ENCODE measurements around the gene CEACAM19. TPM values are rescaled to one million over a fixed set of nuclear protein-coding genes. Genes with fewer than 3 reads are reported as not detected.

The CEACAM19 gene
- total RNA-seq, 1 experiment from 2014 or later = 3.5 TPM

GRCh38 chr19:44660081-44660480 lies 11.2 kb upstream of the CEACAM19 start:
- H4K20me1 ChIP-seq (ENCODE audit: control insufficient read depth, insufficient read depth, insufficient read length) = no peaks in the 10 kb centered on the region
- no peak overlapping the region for H2BK12ac ChIP-seq (ENCODE audit: insufficient read length, low read depth, low read length)
- no peak overlapping the region for H3K27ac Mint-ChIP-seq
- H3K79me2 ChIP-seq (ENCODE audit: insufficient read depth, low read length) = no peaks in the 10 kb centered on the region
- no peak overlapping the region for H3K56ac ChIP-seq (ENCODE audit: insufficient read length, low read depth, low read length)
- no peaks in the 10 kb centered on the region for H3K27me3 Mint-ChIP-seq (ENCODE audit: low read depth)
- H3K4me2 ChIP-seq (ENCODE audit: insufficient read depth, insufficient read length, low read length) = no peak overlapping the region
- no peak overlapping the region for H4K5ac ChIP-seq (ENCODE audit: insufficient read length, low read depth, low read length)
- H3K4me1 ChIP-seq (ENCODE audit: insufficient read depth, low read length) = no peaks in the 10 kb centered on the region
- H2AFZ ChIP-seq (ENCODE audit: low read length) = no peak overlapping the region
- H4K8ac ChIP-seq (replicated peaks; ENCODE audit: insufficient read length, low read depth, low read length) = no peak overlapping the region
- H2BK120ac ChIP-seq (ENCODE audit: low read depth, low read length, poor library complexity, severe bottlenecking) = no peak overlapping the region
- H2BK5ac ChIP-seq (ENCODE audit: insufficient read length, low read length) = no peak overlapping the region
- H3K23me2 ChIP-seq (ENCODE audit: insufficient read length, low read depth, low read length, poor library complexity, severe bottlenecking) = no peaks in the 10 kb centered on the region
- H2BK15ac ChIP-seq (ENCODE audit: low read depth, low read length) = no peak overlapping the region
- no peak overlapping the region for H3K9ac ChIP-seq (ENCODE audit: extremely low read depth, insufficient read length, low read length)
- peaks cover 2 to 5% of the 10 kb centered on the region in 2 experiments; a peak in 2 of 4 replicates for H3K4me1 Mint-ChIP-seq
- no peak for DNase-seq
- H3K27ac ChIP-seq (ENCODE audit: insufficient read length, low read depth, low read length) = no peak overlapping the region
- no peak overlapping the region for H4K91ac ChIP-seq (ENCODE audit: insufficient read length, low read depth, low read length)
- no peak overlapping the region for H2AK5ac ChIP-seq (ENCODE audit: insufficient read length, low read length)
- H3K79me1 ChIP-seq (ENCODE audit: insufficient read depth, low read depth, low read length, poor library complexity, severe bottlenecking) = no peaks in the 10 kb centered on the region
- H3K14ac ChIP-seq (ENCODE audit: insufficient read depth, low read length) = no peak overlapping the region
- H3K23ac ChIP-seq (ENCODE audit: insufficient read length, low read depth, low read length) = no peak overlapping the region
- peaks cover 2 to 4% of the 10 kb centered on the region in 2 experiments; a peak in 2 of 5 replicates for H3K9me3 Mint-ChIP-seq
- no peak overlapping the region for H3T11ph ChIP-seq (ENCODE audit: low read length)
- H3K36me3 Mint-ChIP-seq (ENCODE audit: insufficient read depth in 1 of 3, low read depth in 3 of 3) = peaks cover 33 to 73% (median 51%) of the 10 kb centered on the region in 3 experiments
- no peak overlapping the region for H2BK20ac ChIP-seq (ENCODE audit: low read depth, low read length, poor library complexity, severe bottlenecking)
- WGBS (ENCODE audit: extremely low coverage, insufficient read length, low lambda C conversion rate) = no CpG with 5 or more reads among the region's 4 CpGs
- H3K9me3 ChIP-seq (ENCODE audit: control insufficient read depth, low read depth, low read length) = no peaks in the 10 kb centered on the region
- no peak overlapping the region for H3K18ac ChIP-seq (ENCODE audit: insufficient read length, low read depth, low read length)
- no peak for TF ChIP-seq CTCF (conservative IDR thresholded peaks at IDR 0.05)
- no peak overlapping the region for H3K4ac ChIP-seq (ENCODE audit: low read depth, low read length)
- no peak overlapping the region for H3K4me3 Mint-ChIP-seq
- H3K27me3 ChIP-seq (ENCODE audit: insufficient read depth, low read length) = no peaks in the 10 kb centered on the region
